HEK293T (cell line): Measurements from ENCODE around the gene CCNY.

Experiments
- BHLHE40 ChIP-seq: fragments of 450-650 bp; IDR thresholded peaks from 2 replicates; pipeline ENCODE4 v1.6.1; 2016; ENCODE audit warnings: mild to moderate bottlenecking, moderate library complexity, borderline replicate concordance
- ELF4 ChIP-seq: fragments of 450-650 bp; IDR thresholded peaks from 2 replicates; pipeline ENCODE4 v1.6.1; 2017; ENCODE audit warnings: antibody characterized with exemption
- FOXA1 ChIP-seq: fragments of 450-650 bp; IDR thresholded peaks from 2 replicates; pipeline ENCODE4 v1.6.1; 2016; ENCODE audit warnings: mild to moderate bottlenecking
- FOXK2 ChIP-seq: fragments of 450-650 bp; IDR thresholded peaks from 2 replicates; pipeline ENCODE4 v1.6.1; 2016; ENCODE audit warnings: mild to moderate bottlenecking
- FOXM1 ChIP-seq: fragments of 450-650 bp; IDR thresholded peaks from 2 replicates; pipeline ENCODE4 v1.6.1; 2017; ENCODE audit warnings: mild to moderate bottlenecking, borderline replicate concordance
- HDGF ChIP-seq: fragments of 450-650 bp; IDR thresholded peaks from 2 replicates; pipeline ENCODE4 v1.6.1; 2017; ENCODE audit warnings: antibody characterized with exemption, borderline replicate concordance
- L3MBTL2 ChIP-seq: fragments of 450-650 bp; conservative IDR thresholded peaks from 2 replicates; pipeline ENCODE4 v1.6.1; 2016; ENCODE audit warnings: mild to moderate bottlenecking
- SP1 ChIP-seq: fragments of 450-650 bp; IDR thresholded peaks from 2 replicates; pipeline ENCODE4 v1.6.1; 2017
- SUZ12 ChIP-seq: fragments of 450-650 bp; IDR thresholded peaks from 2 replicates; pipeline ENCODE4 v1.6.1; 2016; ENCODE audit warnings: mild to moderate bottlenecking
- ZNF384 ChIP-seq: fragments of 450-650 bp; IDR thresholded peaks from 2 replicates; pipeline ENCODE4 v1.6.1; 2016

- TF ChIP-seq HDGF (no peak), BHLHE40 (no peak), SP1 (no peak), L3MBTL2 (no peak), FOXM1 (no peak), SUZ12 (no peak), ELF4 (no peak), ZNF384 (no peak), FOXA1 (no peak), FOXK2 (no peak)
These were observed 135.1 kb downstream of the CCNY start for GRCh38 chr10:35471435-35471834.
